ENCODE measurements around the gene GRIN2D.

The GRIN2D gene

GRCh38 chr19:48398375-48399235 is 5.1 kb downstream of the GRIN2D start:
- no peak for DNase-seq

- no peak for DNase-seq
These were observed 6.7 kb downstream of the GRIN2D start for GRCh38 chr19:48400018-48400742.

- DNase-seq: no peak
These were observed 7.8 kb downstream of the GRIN2D start for GRCh38 chr19:48401287-48401686.

- peak in 1 of 2 donors; percentile 27 for DNase-seq
These were observed 10.1 kb downstream of the GRIN2D start for GRCh38 chr19:48403606-48404005.

- no peak for DNase-seq
These were observed 11.7 kb downstream of the GRIN2D start for GRCh38 chr19:48405010-48405659.

GRCh38 chr19:48405850-48406249 is 12.4 kb downstream of the GRIN2D start:
- DNase-seq: no peak

GRCh38 chr19:48413879-48414587 is 20.6 kb downstream of the GRIN2D start:
- no peak for DNase-seq

GRCh38 chr19:48415395-48415794 is 21.9 kb downstream of the GRIN2D start:
- DNase-seq: peak in 1 of 2 donors; percentile 47

GRCh38 chr19:48415806-48416221 is 22.3 kb downstream of the GRIN2D start:
- no peak for DNase-seq

GRCh38 chr19:48417421-48417820 is 24.0 kb downstream of the GRIN2D start:
- DNase-seq: no peak

- no peak for DNase-seq
These were observed 25.0 kb downstream of the GRIN2D start for GRCh38 chr19:48418317-48419064.

- DNase-seq: no peak
These were observed 25.9 kb downstream of the GRIN2D start for GRCh38 chr19:48419158-48419920.

- DNase-seq: no peak
These were observed 28.1 kb downstream of the GRIN2D start for GRCh38 chr19:48421548-48421947.

- no peak for DNase-seq
These were observed 31.3 kb downstream of the GRIN2D start for GRCh38 chr19:48424694-48425219.

- DNase-seq: no peak
These were observed 35.2 kb downstream of the GRIN2D start for GRCh38 chr19:48428670-48429069.

GRCh38 chr19:48433337-48433736 is 39.9 kb downstream of the GRIN2D start:
- DNase-seq: no peak

GRCh38 chr19:48436586-48436985 is 43.1 kb downstream of the GRIN2D start:
- no peak for DNase-seq

- no peak for DNase-seq
These were observed 48.0 kb downstream of the GRIN2D start for GRCh38 chr19:48441360-48442050.

GRCh38 chr19:48442116-48443035 is 48.9 kb downstream of the GRIN2D start:
- no peak for DNase-seq
